ENCODE results near the gene LCN9. TPM values are rescaled to one million over a fixed set of nuclear protein-coding genes. Genes with fewer than 3 reads are reported as not detected.
"Not testable (repeated sequence)": the region's sequence is repeated elsewhere in the genome, so short reads cannot be mapped to it uniquely, and the experiment has no call there.

The LCN9 gene
- polyA plus RNA-seq, 4 donors: not detected

DNA sequence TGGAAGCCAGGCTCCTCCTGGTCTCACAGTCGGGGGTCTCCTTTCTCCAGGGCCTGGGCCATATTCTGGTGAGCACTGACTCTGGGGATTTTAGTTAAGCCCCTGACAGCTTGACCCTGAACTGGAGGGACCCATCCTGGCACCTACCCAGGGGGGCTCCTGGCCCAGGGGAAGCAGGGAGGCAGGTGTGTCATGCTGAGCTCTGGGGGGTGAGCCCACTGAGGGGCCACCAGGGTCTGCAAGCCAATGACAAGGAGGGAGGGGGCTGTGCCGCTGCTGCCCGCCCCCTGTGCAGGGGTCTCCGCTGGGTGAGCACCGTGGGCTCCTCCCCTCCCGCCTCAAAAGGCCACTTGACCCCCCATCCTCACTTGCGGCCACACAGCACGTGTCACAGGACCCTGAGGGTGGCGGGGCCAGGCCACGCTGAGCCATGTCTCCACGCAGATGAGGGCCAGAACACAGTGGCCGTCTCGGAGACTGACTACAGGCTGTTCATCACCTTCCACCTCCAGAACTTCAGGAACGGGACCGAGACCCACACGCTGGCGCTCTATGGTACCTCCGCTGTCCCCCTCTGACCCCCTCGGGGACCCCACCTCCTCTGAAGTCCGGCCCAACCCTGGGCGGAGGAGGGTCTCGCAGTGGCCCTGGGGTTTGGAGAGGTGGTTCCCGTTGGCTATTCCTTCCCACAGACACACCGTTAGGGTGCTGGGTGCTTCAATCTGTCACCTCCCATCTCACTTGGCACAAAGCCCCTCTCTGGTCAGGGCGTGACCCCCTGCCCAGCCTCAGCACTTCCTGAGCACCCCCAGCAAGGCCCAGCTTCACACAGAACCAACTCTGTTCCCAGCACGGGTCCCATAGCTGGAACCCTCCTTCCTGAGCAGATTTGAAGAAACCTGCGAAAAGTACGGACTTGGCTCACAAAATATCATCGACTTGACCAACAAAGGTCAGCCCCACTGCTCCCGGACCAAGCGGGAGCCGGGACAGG, 2.0 kb downstream of the LCN9 start:
- no peak overlapping the region for H3K4me3 ChIP-seq (ENCODE audit: low read depth in 1 of 3, low read length in 3 of 3)
- no peaks in the 10 kb centered on the region for H3K36me3 ChIP-seq (ENCODE audit: control insufficient read depth in 3 of 3, insufficient read depth in 2 of 3, low read depth in 1 of 3, low read length in 3 of 3)
- H3K9me3 ChIP-seq (ENCODE audit: control insufficient read depth in 2 of 2, insufficient read depth in 1 of 2, low read depth in 1 of 2, low read length in 1 of 2): peaks cover 0 to 11% of the 10 kb centered on the region in 2 donors
- DNase-seq (no peak), FAIRE-seq (no peak)
- no peaks in the 10 kb centered on the region for H3K4me1 ChIP-seq (ENCODE audit: control insufficient read depth in 3 of 3, insufficient read depth in 2 of 3, low read depth in 1 of 3, low read length in 2 of 3)
- 71 to 80% (median 75%) methylated on average over 31 to 32 of the region's 32 CpGs for WGBS, 3 donors
- H3K27ac ChIP-seq (ENCODE audit: low read depth in 1 of 3, low read length in 2 of 3): no peak overlapping the region
- H3K27me3 ChIP-seq (ENCODE audit: control insufficient read depth in 3 of 3, insufficient read depth in 3 of 3, low read length in 3 of 3): no peaks in the 10 kb centered on the region

DNA sequence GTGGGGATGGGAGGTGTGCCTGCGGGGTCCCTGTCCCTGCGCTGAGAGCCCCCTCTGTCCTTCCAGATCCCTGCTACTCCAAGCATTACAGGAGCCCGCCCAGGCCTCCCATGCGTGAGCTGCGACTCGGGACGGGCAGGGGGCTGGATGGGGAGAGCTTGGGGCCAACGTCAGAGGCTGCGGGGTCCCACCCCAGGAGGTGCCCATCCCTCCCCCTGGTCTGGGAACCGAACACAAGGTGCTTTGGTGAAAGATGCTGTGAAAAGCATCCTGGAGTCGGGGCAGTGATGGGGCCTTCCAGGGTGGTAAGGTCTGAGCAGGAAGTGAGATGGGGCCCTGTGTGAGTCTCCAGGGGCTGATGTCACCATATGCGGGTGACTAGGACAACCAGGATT, 2.7 kb downstream of the LCN9 start:
- no peak for DNase-seq
- H3K27ac ChIP-seq (ENCODE audit: low read depth in 1 of 3, low read length in 2 of 3): no peak overlapping the region
- H3K4me1 ChIP-seq (ENCODE audit: control insufficient read depth in 3 of 3, insufficient read depth in 2 of 3, low read depth in 1 of 3, low read length in 2 of 3): no peaks in the 10 kb centered on the region
- no peaks in the 10 kb centered on the region for H3K36me3 ChIP-seq (ENCODE audit: control insufficient read depth in 3 of 3, insufficient read depth in 2 of 3, low read depth in 1 of 3, low read length in 3 of 3)
- FAIRE-seq: no peak
- no peak overlapping the region for H3K4me3 ChIP-seq (ENCODE audit: low read depth in 1 of 3, low read length in 3 of 3)
- H3K9me3 ChIP-seq (ENCODE audit: control insufficient read depth in 2 of 2, insufficient read depth in 1 of 2, low read depth in 1 of 2, low read length in 1 of 2): peaks cover 0 to 11% of the 10 kb centered on the region in 2 donors
- no peaks in the 10 kb centered on the region for H3K27me3 ChIP-seq (ENCODE audit: control insufficient read depth in 3 of 3, insufficient read depth in 3 of 3, low read length in 3 of 3)
- 75 to 78% (median 77%) methylated on average over 12 of the region's 12 CpGs for WGBS, 3 donors

DNA sequence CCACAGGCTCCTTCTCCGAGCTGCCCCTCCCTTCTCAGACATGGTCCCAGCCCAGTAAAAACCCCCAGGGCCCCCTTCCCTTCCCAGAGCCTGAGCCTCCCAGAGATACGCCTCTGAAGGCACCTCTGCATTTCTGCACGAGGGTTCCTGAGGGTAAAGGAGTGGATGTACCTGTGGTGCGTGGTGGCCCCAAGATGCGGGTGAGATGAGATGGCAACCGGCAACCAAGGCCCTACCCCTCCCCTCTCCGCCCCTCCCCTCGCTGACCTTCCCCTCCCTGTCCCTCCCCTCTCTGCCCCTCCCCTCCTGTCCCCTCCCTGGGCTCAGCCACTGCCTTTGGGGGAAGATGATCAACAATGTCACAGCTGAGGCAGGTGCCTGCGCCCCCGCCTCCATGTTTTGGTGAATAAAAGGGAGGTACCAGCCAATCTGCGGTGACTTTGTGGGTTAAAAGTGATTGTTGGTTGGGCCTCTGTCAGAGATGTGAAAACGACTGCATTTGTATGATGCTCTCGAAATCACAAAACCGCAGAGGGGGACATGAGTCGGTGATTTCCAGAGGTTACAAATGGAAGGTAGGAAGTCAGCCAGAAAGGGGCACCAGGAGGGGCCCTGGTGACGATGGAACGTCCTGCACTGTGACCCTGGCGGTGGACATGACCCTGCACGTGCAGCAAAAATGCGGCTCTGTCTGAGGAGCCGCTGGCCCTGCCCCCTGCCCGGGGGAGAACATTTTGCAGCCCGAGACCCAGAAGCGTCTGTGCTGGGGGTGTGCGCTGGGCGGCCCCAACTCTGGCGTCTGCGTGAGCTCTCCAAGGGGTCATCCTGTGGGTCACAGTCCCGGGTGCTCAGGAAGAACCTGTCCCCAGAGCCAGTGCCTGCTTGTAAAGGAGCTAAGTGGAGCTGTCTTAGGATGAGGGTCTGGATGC, 3.7 kb downstream of the LCN9 start:
- WGBS, 3 donors: 65 to 71% (median 69%) methylated on average over 28 to 29 of the region's 29 CpGs
- Histone ChIP-seq H3K4me1 (ENCODE audit: control insufficient read depth in 3 of 3, insufficient read depth in 2 of 3, low read depth in 1 of 3, low read length in 2 of 3) (no peaks in the 10 kb centered on the region), H3K27ac (ENCODE audit: low read depth in 1 of 3, low read length in 2 of 3) (no peak overlapping the region), H3K9me3 (ENCODE audit: control insufficient read depth in 2 of 2, insufficient read depth in 1 of 2, low read depth in 1 of 2, low read length in 1 of 2) (peaks cover 0 to 11% of the 10 kb centered on the region in 2 donors), H3K4me3 (ENCODE audit: low read depth in 1 of 3, low read length in 3 of 3) (no peak overlapping the region), H3K27me3 (ENCODE audit: control insufficient read depth in 3 of 3, insufficient read depth in 3 of 3, low read length in 3 of 3) (no peaks in the 10 kb centered on the region), H3K36me3 (ENCODE audit: control insufficient read depth in 3 of 3, insufficient read depth in 2 of 3, low read depth in 1 of 3, low read length in 3 of 3) (no peaks in the 10 kb centered on the region)
- no peak for DNase-seq
- FAIRE-seq: no peak

DNA sequence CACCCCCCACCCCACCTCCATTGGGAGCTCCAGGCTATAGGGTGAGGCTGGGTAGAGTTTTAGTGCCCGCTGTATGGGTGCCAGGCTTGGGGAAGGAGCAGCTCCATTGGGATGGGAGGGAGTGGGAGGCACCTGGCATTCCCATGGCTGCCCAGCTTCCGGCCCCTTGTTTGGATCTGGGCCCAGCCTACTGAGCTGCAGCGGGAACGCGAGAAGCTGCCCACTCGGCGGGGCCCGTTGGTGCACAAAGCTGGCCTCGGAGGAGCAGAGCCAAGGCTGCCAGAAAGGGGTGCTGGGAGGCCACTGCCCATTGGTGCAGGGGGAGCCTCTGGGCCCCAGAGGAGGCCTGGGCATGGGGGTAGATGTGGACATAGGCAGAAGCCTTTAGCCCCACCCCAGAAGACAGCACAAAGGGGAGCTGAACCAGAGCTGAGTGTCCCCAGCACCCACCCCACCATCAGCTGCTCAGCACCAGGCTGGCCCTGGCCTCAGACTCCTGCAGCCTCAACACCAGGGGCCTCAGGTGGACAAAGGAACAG, 4.4 kb downstream of the LCN9 start:
- WGBS, 3 donors: 79 to 88% (median 83%) methylated on average over 9 of the region's 9 CpGs
- DNase-seq (no peak), FAIRE-seq (no peak)
- Histone ChIP-seq H3K9me3 (ENCODE audit: control insufficient read depth in 2 of 2, insufficient read depth in 1 of 2, low read depth in 1 of 2, low read length in 1 of 2) (peaks cover 0 to 11% of the 10 kb centered on the region in 2 donors), H3K4me1 (ENCODE audit: control insufficient read depth in 3 of 3, insufficient read depth in 2 of 3, low read depth in 1 of 3, low read length in 2 of 3) (no peaks in the 10 kb centered on the region), H3K27ac (ENCODE audit: low read depth in 1 of 3, low read length in 2 of 3) (no peak overlapping the region), H3K27me3 (ENCODE audit: control insufficient read depth in 3 of 3, insufficient read depth in 3 of 3, low read length in 3 of 3) (no peaks in the 10 kb centered on the region), H3K36me3 (ENCODE audit: control insufficient read depth in 3 of 3, insufficient read depth in 2 of 3, low read depth in 1 of 3, low read length in 3 of 3) (no peaks in the 10 kb centered on the region), H3K4me3 (ENCODE audit: low read depth in 1 of 3, low read length in 3 of 3) (no peak overlapping the region)

DNA sequence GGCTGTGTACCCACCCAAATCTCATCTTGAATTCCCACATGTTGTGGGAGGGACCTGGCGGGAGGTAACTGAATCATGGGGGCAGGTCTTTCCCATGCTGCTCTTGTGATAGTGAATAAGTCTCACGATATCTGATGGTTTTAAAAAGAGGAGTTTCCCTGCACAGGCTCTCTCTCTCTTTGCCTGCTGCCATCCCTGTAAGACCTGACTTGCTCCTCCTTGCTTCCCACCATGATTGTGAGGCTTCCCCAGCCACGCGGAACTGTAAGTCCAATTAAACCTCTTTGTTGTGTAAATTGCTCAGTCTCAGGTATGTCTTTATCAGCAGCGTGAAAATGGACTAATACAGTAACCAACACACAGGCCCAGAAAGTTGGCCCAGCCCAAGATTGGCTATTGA, 5.9 kb downstream of the LCN9 start:
- H3K27me3 ChIP-seq (ENCODE audit: control insufficient read depth in 3 of 3, insufficient read depth in 3 of 3, low read length in 3 of 3): not testable (repeated sequence)
- 82 to 87% (median 83%) methylated on average over 5 of the region's 5 CpGs for WGBS, 3 donors

DNA sequence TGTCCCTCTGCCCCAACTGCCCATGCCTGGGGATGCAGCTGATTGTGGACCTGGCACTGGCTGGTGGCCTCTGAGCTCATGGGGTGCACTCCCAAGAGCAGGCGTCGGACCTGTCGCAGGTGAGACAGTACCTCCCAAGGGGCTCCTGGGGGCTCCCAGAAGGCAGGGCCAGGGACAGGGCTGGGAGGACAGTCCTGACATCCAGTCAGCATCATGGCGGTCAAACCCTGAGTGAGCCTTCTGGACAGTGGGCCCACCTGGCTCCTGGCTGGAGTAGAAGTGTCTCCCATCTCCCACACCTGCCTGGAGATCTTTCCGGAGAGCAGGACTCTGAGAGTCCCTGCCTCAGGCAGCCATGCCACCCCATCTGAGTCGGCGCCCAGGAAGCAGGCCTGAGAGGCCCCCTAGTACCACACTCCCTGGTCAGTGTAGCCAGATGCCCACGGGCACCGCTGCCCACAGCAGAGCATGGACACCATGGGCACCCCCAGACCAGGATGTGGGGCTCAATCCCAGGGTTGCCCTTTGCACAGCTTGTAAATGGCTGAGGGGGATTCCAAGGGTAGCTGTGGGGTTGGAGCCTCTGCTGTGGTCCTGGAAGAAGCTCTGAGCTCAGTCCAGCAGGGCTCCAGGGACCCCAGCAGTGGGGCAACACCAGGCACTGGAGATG, 6.6 kb downstream of the LCN9 start:
- H3K9me3 ChIP-seq (ENCODE audit: control insufficient read depth in 2 of 2, insufficient read depth in 1 of 2, low read depth in 1 of 2, low read length in 1 of 2): peaks cover 0 to 11% of the 10 kb centered on the region in 2 donors
- no peak overlapping the region for H3K27ac ChIP-seq (ENCODE audit: low read depth in 1 of 3, low read length in 2 of 3)
- FAIRE-seq (no peak), DNase-seq (no peak)
- no peak overlapping the region for H3K4me3 ChIP-seq (ENCODE audit: low read depth in 1 of 3, low read length in 3 of 3)
- H3K27me3 ChIP-seq (ENCODE audit: control insufficient read depth in 3 of 3, insufficient read depth in 3 of 3, low read length in 3 of 3): no peaks in the 10 kb centered on the region
- WGBS, 3 donors: 87 to 97% (median 96%) methylated on average over 9 of the region's 9 CpGs
- H3K4me1 ChIP-seq (ENCODE audit: control insufficient read depth in 3 of 3, insufficient read depth in 2 of 3, low read depth in 1 of 3, low read length in 2 of 3): no peaks in the 10 kb centered on the region
- H3K36me3 ChIP-seq (ENCODE audit: control insufficient read depth in 3 of 3, insufficient read depth in 2 of 3, low read depth in 1 of 3, low read length in 3 of 3): no peaks in the 10 kb centered on the region

More for the DNA sequence above, 5.9 kb downstream of the LCN9 start:
- H3K4me1 ChIP-seq (ENCODE audit: control insufficient read depth in 3 of 3, insufficient read depth in 2 of 3, low read depth in 1 of 3, low read length in 2 of 3); DNase-seq; H3K4me3 ChIP-seq (ENCODE audit: low read depth in 1 of 3, low read length in 3 of 3); H3K27ac ChIP-seq (ENCODE audit: low read depth in 1 of 3, low read length in 2 of 3); FAIRE-seq; H3K36me3 ChIP-seq (ENCODE audit: control insufficient read depth in 3 of 3, insufficient read depth in 2 of 3, low read depth in 1 of 3, low read length in 3 of 3): not testable (repeated sequence)
- peaks cover 0 to 11% of the 10 kb centered on the region in 2 donors for H3K9me3 ChIP-seq (ENCODE audit: control insufficient read depth in 2 of 2, insufficient read depth in 1 of 2, low read depth in 1 of 2, low read length in 1 of 2)

DNA sequence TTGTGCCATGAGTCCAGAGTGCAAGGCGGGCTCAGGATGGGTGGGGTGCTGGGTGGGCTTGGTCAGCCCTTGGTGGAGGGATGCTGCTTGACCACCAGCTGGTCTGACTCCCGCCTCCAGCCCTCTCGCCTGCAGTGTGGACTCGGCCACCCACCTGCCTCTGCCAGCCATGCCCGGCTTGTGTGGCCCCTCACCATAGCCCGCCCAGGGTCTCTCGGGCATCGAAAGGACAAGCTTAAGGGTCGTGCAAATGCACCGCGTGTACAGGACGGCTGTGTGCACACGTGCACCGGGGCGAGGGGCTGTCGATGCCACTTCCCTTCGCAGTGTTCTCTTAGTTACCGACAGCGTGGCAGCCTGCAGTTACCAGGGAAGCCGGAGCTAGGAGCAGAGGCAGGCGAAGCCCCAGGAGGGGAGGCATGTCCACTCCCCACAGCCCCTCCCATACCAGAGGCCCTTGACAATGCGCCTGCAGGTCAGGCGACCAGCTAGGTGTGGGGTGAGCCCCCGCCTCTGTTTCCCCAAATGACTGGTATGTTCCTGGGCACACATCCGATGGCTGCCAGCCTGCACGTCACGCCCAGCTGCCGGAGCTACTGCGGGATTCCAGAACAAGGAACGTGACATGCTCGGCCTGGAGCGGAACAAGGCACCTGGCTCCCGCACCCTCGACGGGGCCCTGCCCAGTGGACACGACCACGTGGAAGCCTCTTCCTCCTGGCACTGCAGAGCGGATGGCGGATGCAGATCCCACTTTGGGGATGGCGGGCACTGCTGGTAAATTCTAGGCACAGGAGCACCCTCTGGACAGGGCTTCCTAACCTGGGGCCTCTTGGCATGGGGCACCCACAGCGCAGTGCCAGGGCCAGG, 7.8 kb downstream of the LCN9 start:
- Histone ChIP-seq H3K4me3 (ENCODE audit: low read depth in 1 of 3, low read length in 3 of 3) (no peak overlapping the region), H3K36me3 (ENCODE audit: control insufficient read depth in 3 of 3, insufficient read depth in 2 of 3, low read depth in 1 of 3, low read length in 3 of 3) (no peaks in the 10 kb centered on the region), H3K4me1 (ENCODE audit: control insufficient read depth in 3 of 3, insufficient read depth in 2 of 3, low read depth in 1 of 3, low read length in 2 of 3) (no peaks in the 10 kb centered on the region), H3K9me3 (ENCODE audit: control insufficient read depth in 2 of 2, insufficient read depth in 1 of 2, low read depth in 1 of 2, low read length in 1 of 2) (peaks cover 0 to 11% of the 10 kb centered on the region in 2 donors), H3K27ac (ENCODE audit: low read depth in 1 of 3, low read length in 2 of 3) (no peak overlapping the region), H3K27me3 (ENCODE audit: control insufficient read depth in 3 of 3, insufficient read depth in 3 of 3, low read length in 3 of 3) (no peaks in the 10 kb centered on the region)
- 85 to 88% (median 88%) methylated on average over 40 to 41 of the region's 41 CpGs for WGBS, 3 donors
- no peak for DNase-seq
- FAIRE-seq: no peak
